ENCODE measurements around the gene NHLRC4.

The NHLRC4 gene

DNA sequence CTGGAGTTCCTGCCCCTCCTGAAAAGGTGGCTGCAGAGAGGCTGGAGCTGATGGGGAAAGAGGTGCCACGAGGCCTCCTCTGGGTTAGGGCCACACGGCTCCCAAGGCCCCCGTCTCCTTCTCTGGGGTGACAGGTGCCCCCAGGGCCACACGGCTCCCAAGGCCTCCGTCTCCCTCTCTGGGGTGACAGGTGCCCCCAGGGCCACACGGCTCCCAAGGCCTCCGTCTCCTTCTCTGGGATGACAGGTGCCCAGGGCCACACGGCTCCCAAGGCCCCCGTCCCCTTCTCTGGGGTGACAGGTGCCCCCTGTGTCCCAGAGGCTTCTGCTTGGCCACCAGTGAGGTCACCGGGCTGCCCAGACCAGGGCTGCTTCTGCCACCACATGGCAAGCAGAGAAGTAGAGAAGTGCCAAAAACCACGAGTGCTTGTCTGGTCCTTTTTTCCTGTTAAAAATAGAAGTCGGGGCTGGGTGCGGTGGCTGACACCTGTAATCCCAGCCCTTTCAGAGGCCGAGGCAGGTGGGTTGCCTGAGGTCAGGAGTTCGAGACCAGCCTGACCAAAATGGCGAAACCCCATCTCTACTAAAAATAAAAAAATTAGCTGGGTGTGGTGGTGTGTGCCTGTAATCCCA lies 35.2 kb upstream of the NHLRC4 start:
- DNase-seq = no peak

GRCh38 chr16:533391-534123 lies 33.2 kb upstream of the NHLRC4 start:
- no peak for DNase-seq

GRCh38 chr16:534135-534534 lies 32.7 kb upstream of the NHLRC4 start:
- DNase-seq = no peak

DNA sequence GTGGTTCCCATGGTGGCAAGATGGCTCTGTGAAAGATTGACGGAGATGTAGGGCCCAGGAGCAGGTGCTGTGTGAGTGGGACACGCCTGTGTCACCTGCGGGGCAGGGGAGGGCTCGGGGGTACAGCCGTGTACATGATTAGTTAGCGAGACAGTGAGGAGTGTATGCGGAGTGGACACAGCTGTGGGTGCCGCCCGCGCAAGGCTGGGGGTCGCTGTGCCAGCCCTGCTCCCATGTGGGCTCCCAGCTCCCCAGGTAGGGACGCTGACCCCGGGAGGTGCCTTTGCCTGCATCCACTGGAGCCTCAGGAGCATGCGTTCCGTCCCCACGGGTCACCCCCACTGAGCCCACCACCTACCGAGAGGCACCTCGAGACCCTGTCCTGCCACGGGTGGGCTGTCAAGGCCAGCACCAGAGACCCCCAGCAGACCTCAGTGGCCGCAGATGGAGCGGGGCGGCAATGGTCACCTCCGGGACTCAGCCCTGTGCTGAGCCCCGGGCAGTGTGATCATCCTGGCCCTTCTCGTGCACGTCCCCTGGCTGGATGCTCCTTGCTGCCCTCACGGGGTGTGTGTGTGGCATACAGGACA lies 31.9 kb upstream of the NHLRC4 start:
- DNase-seq = no peak

DNA sequence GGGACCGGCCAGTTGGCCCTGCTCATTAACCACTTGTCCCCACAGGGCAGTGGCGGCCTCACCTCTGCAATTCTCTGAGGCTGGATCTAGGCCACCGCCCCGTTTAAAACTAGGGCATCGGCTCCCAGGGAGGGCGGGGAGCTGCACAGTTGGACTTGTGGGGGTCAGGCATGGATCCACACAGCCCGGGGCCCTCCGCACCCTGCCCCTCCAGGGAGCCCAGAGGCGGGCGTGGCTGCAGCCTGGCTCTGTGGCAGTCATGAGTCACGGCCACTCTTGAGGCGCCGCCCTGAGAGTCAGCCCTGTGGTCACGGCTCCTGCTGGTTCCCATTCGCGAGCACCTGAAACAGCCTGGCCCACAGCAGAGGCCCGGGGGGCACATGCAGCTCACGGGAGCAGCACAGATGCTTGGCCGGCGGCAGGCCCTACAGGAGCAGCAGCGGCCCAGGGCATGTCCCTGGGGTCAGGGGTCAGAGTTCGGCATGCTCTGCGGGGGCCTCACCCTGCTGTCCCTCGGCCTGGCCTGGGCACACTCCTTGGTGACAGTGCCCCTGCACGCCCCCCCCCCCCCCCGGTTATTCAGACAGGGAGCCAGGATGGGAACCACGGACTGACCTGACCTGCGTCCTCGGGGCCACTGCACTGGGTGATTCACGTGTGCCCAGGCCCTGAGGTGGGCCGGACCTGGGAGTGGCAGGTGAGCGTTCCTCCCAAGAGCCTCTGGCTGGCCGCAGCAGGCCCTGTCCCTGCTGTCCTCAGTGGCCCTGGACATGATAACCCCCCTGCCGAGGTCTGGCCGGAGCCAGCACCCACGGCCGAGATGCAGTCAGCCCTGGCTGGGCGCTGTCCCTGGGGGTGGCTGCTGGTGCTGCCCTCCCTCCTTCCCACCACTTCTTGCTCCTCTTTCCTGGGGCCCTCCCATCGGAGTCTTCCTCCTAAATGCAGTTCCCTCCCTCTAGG lies 31.1 kb upstream of the NHLRC4 start:
- DNase-seq = no peak

- no peak for DNase-seq
Observed at GRCh38 chr16:536746-537145, 30.1 kb upstream of the NHLRC4 start.

- no peak for DNase-seq
Observed at GRCh38 chr16:537415-538335, 29.1 kb upstream of the NHLRC4 start.

DNA sequence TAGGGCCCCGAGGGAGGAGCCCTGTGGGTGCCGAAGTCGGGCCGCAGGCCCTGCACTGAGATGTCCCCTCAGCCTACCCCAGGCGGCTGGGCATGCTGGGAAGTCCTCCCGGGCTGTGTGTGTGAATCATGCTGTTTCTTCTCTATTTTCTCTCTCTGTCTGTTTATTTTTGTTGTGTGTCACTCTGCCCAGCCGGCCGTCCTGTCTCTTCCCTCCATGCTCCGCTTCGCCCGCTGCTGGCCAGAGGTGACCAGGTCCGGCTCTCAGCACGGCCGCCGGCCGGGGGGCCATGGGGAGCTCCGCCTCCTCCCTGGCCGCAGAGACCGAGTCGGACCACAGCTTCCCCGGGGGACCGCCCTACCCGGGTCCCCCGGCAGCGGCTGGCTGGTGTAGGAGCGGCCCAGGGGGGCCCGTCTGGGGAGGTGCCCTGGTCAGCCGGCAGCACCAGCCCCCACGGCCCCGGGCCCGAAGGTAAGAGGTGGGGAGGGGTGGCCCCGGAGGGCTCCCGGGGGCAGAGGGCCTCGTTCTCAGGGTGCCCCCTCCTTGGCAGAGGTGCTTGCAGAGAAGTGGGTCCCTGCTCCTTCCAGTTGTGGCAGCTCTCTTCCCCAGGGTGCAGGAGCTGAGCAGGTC lies 26.8 kb upstream of the NHLRC4 start:
- no peak for DNase-seq

DNA sequence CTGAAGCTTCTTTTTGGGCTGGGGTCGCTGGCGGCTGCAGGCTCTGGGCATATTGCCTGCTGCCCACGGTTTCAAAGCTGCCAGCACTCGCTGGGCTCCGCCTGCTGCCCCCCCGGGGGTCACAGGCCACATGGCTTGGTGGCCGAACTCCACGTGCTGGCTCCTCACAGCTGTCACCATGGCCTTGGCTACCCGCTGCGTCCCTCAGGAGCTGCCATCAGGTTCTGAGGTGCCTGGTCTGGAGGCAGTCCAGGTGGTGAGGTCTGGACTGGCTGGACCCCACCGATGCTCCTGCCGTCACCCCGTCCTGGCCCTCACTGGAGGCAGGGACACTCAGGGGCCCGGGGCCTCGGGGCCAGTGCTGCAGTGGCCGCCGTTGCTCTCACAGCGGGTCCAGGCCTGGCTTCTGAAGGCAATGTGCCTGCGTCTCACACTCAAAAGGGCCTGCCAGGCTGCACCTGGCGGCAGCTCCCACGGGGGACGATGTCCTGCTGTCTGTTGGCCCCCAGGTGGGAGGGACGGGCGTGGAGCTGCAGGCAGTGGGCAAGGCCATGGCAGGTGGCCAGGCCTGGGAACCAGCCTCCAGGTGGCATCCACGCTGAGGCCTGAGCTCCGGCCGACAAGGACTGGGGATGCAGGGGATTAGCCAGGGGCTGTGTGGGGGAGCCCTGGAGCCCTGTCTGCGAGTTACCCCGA lies 26.0 kb upstream of the NHLRC4 start:
- DNase-seq = no peak

GRCh38 chr16:543301-544164 lies 23.3 kb upstream of the NHLRC4 start:
- DNase-seq = no peak

DNA sequence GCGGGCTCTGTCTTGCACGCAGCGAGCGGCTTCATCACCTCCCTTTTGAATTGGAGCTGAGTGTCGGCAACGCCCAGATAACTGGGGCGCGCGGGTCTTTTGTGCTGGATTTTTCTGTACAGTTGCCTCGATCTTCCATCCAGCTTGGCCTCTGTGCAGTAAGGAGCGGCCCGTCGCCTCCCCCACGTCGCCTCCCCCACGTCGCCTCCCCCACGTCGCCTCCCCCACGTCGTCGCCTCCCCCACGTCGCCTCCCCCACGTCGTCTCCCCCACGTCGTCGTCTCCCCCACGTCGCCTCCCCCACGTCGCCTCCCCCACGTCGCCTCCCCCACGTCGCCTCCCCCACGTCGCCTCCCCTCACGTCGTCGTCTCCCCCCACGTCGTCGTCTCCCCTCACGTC lies 22.3 kb upstream of the NHLRC4 start:
- DNase-seq = no peak

GRCh38 chr16:546909-547770 lies 19.7 kb upstream of the NHLRC4 start:
- no peak for DNase-seq

DNA sequence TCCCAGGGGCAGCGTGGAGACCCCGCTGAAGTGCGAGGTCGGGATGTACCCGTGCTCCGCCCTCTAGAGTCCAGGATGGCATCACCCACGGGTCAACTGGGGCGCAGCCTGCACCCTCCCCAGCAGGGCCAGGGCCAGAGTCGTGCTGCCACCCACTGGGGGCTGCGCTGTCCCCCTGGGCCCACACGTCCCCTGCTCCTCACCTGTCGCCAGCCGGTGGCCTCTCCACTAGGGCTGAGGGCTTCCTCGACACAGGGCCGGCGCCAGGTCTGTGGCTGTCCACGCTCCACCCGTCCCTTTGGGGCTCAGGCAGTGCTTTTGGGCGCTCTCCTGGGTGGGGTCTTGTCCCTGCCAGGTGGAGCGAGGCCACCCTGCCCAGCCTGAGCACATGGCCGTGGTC lies 18.2 kb upstream of the NHLRC4 start:
- DNase-seq = no peak

DNA sequence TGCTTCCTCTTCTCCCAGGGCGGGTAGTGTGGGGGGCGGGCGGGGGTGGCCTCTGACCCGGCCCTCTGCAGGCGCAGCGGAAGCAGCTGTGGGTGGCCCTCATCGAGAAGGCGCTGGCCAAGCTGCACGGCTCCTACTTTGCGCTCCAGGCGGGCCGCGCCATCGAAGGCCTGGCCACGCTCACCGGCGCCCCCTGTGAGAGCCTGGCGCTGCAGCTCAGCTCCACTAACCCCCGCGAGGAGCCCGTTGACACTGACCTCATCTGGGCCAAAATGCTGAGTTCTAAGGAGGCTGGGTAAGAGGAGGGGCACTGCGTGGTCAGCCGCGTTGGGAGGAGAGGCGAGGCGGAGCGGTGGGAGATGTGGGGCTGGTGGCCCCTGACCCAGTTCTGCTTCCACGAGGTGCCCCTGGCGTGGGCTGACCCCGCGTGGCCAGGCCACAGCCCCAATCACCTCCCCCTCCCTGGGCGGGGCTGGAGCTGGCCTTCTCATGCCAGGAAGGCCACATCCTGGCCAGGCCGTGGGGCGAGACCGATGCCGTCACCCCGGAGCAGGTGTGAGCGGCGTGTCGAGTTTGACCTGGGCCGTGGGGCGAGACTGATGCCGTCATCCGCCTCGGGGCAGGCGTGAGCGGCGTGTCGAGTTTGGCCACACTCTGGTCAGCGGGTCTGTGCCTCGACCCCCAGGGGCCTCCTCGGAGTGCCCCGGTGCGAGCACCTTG lies 17.1 kb upstream of the NHLRC4 start:
- no peak for DNase-seq

DNA sequence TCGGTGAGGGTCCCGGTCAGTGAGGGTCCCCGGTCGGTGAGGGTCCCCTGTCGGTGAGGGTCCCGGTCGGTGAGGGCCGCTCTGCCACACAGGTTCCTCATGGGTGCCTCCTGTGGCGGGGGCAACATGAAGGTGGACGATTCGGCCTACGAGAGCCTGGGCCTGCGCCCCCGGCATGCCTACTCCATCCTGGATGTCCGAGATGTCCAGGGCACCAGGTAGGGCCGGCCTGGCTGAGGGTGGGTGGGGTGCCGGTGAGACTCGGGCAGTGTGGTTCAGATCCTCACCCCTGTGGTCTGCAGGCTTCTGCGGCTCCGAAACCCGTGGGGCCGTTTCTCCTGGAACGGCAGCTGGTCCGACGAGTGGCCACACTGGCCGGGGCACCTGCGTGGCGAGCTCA lies 15.6 kb upstream of the NHLRC4 start:
- DNase-seq = no peak

DNA sequence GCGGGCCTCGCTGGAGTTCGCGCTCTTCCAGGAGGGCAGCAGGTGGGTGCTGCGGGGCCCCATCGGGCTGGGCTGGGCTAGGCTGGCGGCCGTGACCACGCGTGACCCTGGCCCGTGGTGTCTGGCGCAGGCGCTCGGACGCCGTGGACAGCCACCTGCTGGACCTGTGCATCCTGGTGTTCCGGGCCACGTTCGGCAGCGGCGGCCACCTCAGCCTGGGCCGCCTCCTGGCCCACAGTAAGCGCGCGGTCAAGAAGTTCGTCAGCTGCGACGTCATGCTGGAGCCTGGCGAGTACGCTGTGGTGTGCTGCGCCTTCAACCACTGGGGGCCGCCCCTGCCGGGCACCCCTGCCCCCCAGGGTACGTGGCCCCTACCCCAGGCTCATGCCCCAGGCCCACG lies 14.6 kb upstream of the NHLRC4 start:
- no peak for DNase-seq

DNA sequence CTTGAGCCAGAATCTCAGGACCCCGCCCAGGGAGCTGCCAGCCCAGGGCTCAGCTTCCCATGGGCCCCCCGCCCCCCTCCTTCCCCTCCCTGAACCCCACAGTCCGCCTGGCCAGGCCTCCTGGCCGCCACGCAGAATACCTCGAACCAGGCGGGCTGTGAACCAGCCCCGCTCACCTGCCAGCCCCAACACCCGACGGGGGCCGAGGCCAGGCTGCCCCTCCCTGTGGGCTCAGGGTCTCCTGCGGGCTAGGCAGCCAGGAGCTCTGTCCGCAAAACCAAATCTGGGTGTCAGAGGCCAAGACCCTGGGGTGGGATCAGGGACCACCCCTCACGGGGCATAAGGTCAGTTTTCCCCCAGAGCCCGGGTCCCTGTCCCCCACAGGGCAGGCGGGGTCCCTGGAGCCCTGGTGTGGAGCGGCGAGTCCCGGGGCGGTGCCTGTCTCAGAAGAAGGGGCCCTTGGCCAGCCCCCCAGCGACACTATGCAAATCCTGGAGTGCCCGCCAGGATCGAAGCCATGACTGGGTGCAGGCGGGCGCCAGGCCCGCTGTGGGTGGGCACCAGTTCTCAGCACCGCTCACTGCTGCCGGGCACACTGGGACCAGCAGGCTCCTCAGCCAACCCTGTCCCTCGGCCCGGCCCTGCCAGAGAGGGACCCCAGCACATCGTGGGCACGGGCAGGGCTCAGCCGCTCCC lies 13.1 kb upstream of the NHLRC4 start:
- DNase-seq = no peak

GRCh38 chr16:554297-554621 lies 12.5 kb upstream of the NHLRC4 start:
- DNase-seq = no peak

Data from NCI-H146 (cell line).